Glomerular visceral epithelial cell (primary cell): Measurements from ENCODE around the gene AHCYL2.
A peak's percentile ranks its signal among the peaks of the same experiment; 100 is the strongest.
"Not testable (repeated sequence)": the region's sequence is repeated elsewhere in the genome, so short reads cannot be mapped to it uniquely, and the experiment has no call there.

Experiments used
- DNase-seq: peaks from one replicate; pipeline ENCODE4 v3.0.0-alpha.2; 2016; ENCODE audit errors: extremely low spot score

Gene AHCYL2

DNA sequence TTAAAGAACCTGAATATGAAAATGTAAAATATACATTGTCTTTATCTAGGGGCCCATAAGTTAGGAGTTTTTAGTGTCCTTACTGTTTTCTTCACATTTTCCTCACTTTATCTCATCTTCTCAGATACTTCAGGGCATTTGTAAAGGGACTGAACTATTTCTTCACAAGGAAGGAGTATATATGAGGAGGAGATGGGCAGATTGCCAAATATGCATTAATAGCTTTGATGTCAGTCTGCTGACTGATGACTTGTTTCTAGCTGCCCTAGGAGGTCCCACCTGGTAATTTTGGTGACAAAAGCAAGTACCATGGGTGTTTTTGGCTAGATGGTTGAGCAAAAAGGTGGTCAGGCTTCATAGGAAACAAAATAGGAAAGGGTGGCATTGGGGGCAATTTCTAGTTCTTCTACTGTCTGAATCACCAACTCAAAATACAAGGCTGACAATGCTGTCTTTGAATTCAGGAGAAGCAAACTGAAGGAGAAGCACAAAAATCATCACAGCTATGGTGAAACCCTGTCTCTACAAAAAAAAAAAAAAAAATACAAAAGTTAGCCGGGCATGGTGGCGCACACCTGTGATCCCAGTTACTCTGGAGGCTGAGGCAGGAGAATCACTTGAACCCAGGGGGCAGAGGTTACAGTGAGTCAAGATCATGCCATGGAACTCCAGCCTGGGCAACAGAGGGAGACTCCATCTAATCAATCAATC is 199.0 kb downstream of the AHCYL2 start:
- no peak for DNase-seq

DNA sequence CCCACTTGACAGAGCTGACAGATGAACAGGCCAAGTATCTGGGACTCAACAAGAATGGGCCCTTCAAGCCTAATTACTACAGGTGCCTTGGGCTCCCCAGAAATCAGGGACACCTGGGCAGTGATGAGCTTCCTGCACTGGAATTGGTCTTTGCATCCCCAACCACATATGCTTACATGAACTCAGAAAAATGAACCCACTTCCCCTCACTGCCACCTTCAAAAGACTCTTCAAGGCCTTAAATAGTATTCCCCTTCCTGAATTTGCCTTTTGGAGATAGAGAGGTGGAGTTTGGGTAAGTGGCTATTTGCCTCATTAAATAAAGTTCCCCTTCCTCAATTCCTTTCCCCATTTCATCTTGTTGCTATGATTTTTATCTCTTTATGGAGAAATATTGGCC is 201.7 kb downstream of the AHCYL2 start:
- DNase-seq = no peak

DNA sequence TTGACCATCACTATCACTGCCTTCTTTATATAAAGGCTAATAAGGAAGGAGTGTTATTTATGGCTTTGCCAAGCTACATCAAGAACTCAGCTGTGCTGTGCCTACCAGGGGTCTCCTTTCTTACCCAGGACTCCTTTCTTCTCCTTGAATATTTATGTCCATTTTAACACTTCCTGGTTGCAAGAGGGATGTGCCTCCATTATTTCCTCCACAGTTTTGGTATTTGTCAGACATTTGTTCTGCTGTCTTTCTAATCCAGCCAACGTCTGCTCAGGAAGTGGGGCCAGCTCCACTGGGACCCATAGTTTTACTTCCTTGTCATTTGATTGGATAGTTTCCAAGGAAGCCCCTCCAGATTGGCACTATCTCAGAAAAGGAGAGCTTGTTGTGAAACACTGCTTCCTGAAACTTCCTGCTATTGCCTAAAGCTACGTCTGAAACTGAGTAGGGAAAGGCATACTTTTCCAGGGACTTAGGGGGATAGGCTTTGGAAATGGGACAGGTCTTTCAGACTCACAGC is 202.8 kb downstream of the AHCYL2 start:
- no peak for DNase-seq

DNA sequence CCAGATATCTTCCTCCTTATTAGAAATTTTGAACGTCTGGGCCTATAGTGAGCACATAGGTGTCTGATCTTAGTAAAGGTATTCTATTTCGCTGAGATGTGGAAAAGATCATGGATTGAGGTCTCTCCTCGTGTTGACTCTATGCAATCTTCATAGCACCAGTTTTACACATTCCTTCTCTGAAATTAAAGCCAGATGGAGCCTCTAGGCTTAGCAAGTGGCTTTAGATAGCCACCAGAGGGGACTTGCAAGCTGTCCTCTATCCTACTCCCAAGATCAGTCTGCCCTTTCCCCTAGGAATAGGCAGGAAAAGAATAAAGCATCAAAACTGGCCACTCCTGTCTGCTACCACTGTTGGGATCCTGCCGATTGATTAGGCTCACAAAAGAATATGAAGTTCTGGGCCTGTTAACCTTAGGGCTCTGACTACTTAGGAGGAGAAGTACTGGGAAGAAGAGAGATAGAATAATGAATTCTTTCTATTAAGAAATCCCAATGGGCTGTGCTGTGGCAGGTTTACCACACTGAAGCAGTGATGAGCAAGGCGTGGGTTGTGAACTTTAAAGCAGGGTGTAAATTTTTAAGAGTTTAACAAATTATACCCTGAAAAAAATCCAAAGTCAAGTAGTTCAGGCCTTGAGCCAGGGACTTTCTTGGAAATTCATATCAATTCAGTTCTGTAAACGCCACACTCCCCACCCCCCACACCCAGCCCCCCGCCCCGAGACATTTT is 207.2 kb downstream of the AHCYL2 start:
- DNase-seq = no peak

DNA sequence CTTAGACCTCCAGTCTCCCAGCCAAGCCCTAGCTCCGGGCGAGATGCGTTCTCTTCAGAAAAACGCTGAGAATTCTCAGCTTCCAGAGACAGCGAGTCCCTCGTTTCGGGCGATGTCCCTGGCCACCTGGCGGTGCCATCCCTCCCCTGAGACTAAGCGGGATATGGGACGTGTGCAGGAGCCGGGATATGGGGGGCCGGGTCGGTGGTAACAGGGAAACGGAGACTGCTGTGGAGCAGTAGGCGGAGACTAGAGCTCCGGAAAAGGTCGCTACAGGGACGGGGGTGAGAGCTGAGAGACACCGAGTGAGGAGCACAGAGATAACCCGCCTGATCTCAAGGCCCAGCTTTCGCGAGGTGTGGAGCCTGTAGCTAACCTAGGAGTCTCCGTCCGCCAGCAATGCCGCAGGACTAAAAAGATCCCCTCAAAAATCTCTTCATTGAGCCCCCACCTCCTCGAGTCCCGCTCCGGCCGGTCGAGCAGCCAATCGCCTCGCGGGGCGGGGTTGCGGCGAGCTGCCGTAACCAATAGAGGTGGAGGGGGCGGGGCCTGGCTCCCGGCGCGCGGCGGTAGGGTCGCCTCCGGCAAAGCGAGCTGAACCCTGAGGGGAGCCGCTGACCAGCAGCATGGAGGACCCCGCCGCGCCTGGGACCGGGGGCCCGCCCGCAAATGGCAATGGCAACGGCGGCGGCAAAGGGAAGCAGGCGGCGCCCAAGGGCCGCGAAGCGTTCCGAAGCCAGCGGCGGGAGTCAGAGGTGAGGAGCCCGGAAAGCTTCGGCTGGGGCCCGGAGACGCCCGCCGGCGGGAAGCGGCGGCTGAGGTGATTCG is 209.2 kb downstream of the AHCYL2 start, which contains the start of gene STRIP2:
TSS of gene STRIP2 (plus strand) at position 586 of the 828 bp plus-strand sequence. CDS start at position 627, 41 bp downstream.
- DNase-seq = peak; percentile 89

DNA sequence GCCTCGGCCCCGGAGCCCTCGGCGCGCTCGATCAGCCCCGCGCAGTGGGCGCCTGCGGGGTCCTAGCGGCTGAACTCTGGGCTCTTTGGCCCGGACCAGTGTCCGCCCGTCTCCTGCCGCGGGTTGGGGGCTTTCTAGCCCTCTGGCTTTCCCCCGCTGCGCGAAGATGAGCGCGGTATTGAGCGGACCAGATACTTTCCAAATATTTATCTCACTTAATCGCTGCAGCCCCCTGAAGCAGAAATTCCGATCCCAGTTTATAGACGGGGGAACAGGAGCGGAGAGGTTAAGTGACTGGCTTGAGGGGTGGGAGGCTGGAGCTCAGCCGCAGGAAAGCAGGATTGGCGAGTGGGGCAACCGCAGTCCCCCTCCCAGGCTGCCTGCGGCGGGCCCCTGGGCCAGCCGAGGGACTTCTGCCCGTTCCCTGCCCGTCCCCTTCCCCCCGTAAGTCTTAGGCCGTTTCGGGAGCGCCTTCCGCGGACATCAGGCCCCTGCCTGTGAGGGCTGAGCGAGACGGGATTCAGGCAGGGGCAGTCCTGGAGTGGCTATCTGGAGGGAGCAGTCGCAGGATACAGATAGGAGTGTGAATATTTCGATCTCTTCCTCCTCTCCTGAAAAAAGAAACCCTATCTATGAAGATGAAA is 210.0 kb downstream of the AHCYL2 start:
- peak; percentile 16 for DNase-seq

DNA sequence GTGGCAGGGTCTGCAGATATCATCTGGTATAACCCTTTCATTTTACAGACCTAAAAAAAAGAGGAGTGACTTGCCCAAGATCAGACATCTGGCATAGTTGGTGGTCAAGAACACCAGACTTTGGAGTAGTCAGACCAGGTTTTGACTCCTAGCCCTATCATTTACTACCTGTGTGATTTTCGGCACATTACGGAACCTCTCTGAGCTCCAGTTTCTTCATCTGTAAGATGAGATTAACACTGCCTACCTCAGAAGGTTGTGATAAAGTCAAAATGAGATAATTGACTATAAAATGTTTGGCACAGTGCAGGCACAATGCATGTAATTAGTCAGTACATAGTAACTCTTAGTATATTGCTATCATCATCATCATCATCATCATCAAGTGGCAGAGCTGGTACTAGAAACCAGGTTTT is 210.6 kb downstream of the AHCYL2 start:
- no peak for DNase-seq

DNA sequence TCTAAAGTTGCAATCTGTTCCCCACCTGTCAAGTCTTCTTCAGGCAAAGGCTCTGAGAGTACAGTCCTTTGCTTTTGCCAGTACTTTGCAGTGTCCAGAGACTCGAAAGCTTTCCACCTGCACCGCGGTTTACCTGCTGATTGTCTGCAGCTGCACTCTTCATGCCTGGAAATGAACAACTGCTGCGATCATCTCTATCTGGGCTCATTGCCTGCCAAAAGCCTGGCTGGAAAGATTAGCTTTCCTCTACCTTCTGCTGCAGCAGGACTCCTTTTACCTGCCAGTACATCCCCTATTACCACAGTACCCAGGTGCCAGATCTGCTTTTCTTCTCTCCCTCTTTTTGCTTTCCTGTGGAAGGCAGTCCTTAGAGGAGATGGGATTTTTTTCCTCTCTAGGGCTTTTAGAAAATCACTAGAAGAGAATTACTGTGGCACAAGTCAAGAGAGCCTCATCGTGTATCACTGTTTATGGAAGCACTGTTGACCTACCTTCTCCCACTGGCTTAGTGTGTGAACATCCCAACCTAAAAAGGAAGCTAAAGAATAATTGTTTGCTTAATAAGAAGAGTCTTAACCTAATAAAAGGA is 211.6 kb downstream of the AHCYL2 start:
- DNase-seq = no peak

DNA sequence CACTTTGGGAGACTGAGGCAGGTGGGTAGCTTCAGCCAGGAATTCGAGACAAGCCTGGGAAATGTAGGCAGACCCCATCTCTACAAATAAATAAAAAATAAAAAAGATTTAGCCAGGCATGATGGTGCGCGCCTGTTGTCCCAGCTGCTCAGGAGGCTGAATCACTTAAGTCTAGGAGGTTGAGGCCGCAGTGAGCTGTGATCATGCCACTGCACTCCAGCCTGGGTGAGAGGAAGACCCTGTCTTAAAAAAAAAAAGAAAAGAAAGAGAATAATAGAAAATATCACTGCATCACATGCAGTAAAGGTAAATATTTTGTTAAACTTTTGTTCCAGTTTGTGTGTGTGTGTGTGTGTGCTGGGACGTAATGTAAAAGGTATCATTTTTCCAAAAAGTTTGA is 212.4 kb downstream of the AHCYL2 start:
- DNase-seq = no peak

DNA sequence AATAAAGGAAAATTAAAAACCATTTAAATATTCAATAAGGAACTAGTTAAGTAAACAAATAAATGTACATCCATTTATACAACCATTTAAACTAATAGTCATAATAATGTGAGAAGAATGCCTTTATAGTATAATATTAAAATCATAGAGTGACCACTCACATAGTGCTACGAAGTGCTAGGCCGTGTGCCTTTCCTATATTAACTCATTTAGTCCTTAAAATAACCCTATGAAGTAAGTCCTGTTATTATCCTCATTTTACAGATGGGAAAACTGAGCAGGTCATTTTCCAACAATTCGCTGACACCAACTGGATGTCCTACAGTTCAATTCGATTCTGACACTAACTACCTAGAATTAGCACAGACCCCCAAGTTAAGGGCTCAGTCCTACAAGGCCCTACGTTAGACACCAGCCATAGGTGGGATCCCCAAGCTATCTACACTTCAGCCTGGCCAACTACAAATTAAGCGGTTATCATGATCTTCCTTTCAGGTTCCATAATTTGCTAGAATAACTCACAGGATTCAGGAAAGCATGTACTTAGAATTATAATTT is 213.5 kb downstream of the AHCYL2 start:
- no peak for DNase-seq

DNA sequence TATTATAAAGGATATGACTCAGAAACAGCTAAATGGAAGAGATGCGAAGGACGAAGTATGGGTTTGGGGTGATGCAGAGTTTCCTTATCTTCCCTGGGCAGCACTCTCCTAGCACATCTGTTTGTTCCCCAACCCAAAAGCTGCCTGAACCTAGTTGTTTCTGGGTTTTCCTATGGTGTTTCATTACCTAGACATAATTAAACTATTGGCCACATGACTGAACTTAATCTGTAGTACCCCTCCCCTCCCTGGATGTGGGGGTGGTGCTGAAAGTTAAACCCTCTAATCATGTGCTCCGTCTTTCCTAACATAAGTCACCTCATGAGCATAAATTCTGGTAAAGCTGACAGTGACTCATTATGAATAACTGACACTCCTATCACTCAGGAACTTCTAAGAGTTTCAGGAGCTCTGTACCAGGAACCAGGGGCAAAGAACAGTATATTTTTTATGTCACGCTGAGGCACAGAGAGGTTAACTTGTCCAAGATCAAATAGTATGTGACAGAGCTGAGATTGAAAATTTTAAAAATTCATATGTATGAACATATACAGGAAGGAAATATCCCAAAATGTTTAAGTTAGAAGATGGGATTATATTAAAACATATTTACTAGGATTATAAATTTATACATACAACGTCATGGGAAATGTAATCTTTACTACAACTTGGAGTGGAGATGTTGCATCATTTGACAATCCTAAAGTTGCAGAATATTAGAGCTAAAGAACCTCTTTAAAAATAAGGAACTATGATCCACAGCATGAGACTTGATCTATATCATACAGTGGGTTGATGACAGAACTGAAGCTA is 214.2 kb downstream of the AHCYL2 start:
- DNase-seq = peak; percentile 45

DNA sequence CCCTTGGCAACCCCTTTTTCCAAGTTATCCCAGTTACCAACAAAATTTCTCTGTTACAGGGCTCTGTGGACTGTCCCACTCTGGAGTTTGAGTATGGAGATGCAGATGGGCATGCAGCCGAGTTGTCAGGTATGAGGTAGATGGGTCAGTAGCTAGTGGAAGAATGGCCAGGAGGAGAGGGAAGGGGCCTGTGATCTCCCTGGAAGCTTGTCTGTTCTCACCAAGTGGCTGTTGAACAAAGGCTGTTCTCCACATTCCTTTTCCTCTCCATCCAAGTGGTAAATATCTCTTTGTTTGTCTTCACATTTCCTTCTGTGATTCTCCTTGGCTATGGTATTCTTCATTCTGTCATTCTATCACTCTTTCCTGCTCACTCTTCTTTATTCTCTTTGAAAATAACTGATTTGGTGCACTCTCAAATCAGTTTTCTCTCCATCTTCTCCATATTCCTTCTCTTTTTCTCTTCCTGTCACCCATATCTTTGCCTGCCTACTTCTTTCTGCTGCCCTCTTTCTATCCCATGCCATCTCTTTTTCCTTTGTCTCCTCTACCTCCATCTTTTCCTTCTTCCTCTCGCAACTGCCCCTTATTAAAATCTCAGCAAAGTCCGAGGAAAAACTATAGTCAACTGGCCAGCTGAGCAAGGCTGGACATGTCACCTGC is 215.3 kb downstream of the AHCYL2 start:
- DNase-seq = no peak

DNA sequence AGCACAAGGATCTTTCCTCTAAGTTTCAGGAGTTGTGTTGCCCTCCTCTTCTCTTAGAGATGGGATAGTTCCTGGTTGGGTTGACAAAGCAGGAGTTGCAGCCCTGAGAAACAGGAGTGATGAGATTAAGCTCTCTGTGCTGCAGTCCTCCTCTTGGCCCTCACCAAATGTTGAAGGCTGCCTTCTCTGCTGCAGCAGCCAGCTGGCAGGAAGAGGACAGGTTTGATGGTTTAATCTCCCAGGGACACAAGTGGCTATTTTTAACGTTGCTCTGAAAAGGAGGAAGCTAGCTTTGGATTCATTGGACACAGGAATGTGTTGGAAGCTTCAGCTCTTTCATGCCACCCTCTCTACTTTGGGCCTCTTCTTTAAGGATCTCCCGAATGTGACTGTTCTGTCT is 218.8 kb downstream of the AHCYL2 start:
- DNase-seq = no peak

DNA sequence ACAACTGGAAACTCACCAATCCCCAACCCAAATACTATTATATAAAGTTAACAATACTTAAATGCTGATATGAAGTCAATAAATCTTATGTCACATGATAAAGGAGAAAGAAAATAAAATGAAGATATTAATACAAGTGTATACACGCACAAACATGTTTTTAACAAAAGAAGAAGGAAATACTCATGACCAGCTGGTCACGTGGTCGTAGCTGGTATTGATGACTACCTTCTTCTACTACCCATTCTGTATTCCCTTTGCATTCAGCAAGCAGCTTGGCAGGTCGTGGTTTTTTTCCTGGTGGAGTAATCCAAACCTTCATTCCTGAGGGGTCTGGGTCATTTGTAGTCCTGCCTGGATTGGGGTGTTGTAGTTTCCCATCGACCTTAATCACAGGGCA is 219.9 kb downstream of the AHCYL2 start:
- DNase-seq = not testable (repeated sequence)

DNA sequence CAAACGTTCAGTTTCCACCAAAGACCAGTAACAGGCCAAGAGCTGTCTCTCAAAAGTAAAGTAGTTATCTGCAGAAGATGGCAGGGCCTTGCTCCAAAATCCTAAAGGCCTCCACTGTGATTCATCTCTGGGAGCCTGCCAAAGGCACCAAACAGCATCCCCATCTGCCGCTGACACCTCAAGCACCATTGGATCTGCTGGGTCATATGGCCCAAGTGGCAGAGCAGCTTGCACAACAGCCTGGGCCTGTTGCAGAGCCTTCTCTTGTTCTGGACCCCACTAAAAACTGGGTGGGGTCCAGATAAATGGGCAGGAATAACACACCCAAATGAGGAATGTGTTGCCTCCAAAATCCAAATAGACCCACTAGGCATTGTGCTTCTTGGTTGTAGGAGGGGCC is 222.1 kb downstream of the AHCYL2 start:
- not testable (repeated sequence) for DNase-seq

DNA sequence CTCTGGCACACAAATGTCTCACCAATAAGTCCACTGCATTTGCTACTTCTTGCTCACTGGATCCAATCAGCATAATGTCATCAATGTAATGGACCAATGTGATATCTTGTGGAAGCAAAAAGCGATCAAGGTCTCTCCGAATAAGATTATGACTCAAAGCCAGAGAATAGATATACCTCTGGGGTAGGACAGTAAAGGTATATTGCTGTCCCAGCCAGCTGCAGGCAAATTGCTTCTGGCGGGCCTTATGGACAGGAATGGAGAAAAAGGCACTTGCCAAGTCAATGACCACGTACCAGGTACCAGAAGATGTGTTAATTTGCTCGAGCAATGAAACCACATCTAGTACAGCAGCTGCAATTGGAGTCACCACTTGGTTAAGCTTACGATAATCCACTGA is 222.6 kb downstream of the AHCYL2 start:
- not testable (repeated sequence) for DNase-seq

DNA sequence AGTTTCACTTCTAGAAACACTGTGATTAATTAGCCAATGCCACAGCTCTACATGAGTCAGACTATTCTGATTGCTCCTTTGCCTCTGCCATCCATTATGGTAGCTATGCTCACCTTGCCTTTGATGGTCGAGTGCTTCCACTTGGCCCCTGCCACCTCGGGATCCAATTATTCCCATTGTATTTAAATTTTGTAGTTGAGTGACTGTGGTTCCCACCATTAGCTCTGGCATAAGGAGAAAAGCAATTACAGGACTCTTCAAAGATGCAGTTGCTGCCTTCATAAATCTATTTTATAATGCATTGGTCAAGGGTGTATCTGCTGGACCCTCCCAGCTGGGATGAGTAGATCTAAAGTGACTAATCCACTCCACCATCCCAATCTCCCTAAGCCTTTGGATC is 223.8 kb downstream of the AHCYL2 start:
- not testable (repeated sequence) for DNase-seq

DNA sequence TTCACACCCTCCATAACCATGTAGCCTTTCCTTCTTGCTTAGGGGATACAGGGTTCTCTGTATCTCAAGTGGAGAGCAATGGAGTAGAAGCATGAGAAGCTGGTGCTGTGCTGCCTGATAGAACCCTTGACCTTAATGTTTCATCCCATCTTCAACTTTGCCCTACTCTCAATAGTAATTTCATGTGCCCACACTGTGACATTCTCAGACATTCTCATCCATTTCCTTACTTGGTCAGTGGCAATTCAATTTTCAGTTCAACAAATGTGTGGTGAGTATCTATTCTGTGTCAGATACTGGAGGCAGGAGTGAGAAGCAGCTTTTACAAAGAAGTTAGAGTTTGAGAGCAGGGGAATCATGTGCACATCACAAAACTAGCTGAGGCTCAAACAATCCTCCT is 225.5 kb downstream of the AHCYL2 start:
- no peak for DNase-seq

DNA sequence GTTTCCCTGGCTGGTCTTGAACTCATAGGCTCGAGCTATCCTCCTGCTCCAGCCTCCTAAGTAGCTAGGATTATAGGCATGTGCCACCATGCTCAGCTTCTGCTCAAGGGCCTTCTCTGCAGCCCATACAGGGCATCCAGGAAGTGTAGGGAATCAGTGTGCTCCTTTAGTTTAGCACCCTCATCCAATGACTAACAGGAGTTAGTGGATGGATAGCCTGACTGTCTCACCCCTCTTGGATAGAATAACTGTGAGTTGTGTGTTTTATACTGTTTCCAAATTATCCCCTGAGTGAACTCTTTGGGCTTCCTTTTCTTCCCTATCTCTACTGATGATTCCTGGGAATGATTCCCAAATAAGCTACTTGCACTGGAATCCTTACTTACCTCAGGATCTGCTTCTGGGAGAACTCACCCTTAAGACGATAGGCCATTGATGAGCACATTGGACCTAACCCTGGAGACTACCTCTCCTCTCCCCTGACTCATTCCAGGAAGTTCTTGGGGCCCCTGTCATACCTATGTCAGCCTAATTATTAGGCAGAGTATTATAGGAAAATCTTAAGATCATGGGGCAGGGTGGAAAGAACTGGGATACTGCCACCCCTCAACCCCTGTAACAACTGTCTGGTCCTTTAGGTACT is 227.9 kb downstream of the AHCYL2 start:
- DNase-seq = no peak
